ENCODE measurements around the gene DIP2A.
A peak's percentile ranks its signal among the peaks of the same experiment; 100 is the strongest.

Gene DIP2A

DNA sequence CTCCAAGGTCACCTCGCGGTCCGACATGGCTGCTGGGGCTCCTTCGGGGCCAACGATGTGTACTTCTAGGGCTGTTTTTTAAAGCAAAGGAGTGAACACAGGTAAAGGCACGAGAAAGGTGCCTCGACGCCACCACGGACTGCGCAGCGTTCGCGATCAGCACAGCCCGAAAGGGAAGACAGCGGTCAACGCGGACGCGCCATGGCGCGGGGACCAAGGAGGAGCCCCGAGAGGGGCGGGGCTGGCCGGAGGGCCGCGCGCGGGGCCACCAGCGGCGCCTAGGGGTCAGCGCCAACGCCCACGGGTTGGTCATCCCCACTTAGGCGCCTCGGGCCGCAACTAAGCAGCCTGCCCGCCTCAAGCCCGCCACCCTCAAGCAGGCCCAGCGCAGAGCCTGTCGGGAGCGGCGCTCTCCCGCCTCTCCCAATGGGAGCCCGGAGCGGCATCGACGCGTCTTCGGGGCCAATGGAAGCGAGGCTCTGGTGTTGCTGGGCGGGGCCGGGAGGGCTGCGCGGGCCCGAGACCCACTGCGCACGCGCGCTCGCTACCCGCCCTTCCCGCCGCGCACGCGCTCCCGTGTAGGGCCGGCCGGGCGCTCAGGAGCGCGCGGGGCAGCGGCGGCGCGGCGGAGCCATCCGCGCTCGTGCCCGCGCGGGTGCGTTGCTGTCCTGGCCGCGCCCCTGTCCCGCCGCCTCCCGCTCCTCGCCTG lies at the start of gene DIP2A:
Gene DIP2A (plus strand): TSS at position 577 of the 709 bp plus-strand sequence. CDS start 241 bp downstream, outside the sequence.
- Histone ChIP-seq H3K4me1 (ENCODE audit: insufficient read depth, low read length) (peaks cover 7% of the 10 kb centered on the region), H3K9ac (ENCODE audit: low read depth, low read length) (peak within 1 kb of the TSS; percentile 97), H3K36me3 (ENCODE audit: insufficient read depth, low read length) (no peaks in the 10 kb centered on the region), H3K9me3 (ENCODE audit: control insufficient read depth, insufficient read depth, low read length) (no peaks in the 10 kb centered on the region)

GRCh38 chr21:46409641-46410406 lies 48.9 kb upstream of the DIP2A start:
- no peak overlapping the region for H3K9ac ChIP-seq (ENCODE audit: low read depth, low read length)
- H3K4me1 ChIP-seq (ENCODE audit: insufficient read depth, low read length) = peaks cover 9% of the 10 kb centered on the region
- no peaks in the 10 kb centered on the region for H3K9me3 ChIP-seq (ENCODE audit: control insufficient read depth, insufficient read depth, low read length)
- H3K36me3 ChIP-seq (ENCODE audit: insufficient read depth, low read length) = 0 out of 2 replicates have a peak, but pooled peaks cover 3% of the 10 kb centered on the region

GRCh38 chr21:46410516-46410915 lies 48.2 kb upstream of the DIP2A start:
- Histone ChIP-seq H3K36me3 (ENCODE audit: insufficient read depth, low read length) (0 out of 2 replicates have a peak, but pooled peaks cover 3% of the 10 kb centered on the region), H3K4me1 (ENCODE audit: insufficient read depth, low read length) (peaks cover 9% of the 10 kb centered on the region), H3K9ac (ENCODE audit: low read depth, low read length) (no peak overlapping the region), H3K9me3 (ENCODE audit: control insufficient read depth, insufficient read depth, low read length) (no peaks in the 10 kb centered on the region)

- 0 out of 2 replicates have a peak, but pooled peaks cover 3% of the 10 kb centered on the region for H3K36me3 ChIP-seq (ENCODE audit: insufficient read depth, low read length)
Observed at GRCh38 chr21:46411236-46411635, 47.5 kb upstream of the DIP2A start.

DNA sequence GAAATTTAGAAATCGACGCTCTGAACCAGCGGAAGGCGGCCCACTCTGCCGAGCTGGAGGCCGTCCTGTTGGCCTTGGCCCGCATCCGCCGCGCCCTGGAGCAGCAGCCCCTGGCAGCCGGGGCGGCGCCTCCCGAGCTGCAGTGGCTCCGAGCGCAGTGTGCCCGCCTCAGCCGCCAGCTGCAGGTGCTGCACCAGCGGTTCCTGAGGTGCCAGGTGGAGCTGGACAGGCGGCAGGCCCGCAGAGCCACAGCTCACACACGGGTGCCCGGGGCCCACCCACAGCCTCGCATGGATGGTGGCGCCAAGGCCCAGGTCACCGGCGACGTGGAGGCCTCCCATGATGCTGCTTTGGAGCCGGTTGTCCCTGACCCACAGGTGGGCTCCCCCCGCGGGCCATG lies 47.0 kb upstream of the DIP2A start:
- Histone ChIP-seq H3K36me3 (ENCODE audit: insufficient read depth, low read length) (0 out of 2 replicates have a peak, but pooled peaks cover 3% of the 10 kb centered on the region), H3K9ac (ENCODE audit: low read depth, low read length) (no peak overlapping the region), H3K9me3 (ENCODE audit: control insufficient read depth, insufficient read depth, low read length) (no peaks in the 10 kb centered on the region), H3K4me1 (ENCODE audit: insufficient read depth, low read length) (peaks cover 9% of the 10 kb centered on the region)

More at GRCh38 chr21:46411236-46411635, 47.5 kb upstream of the DIP2A start:
- Histone ChIP-seq H3K4me1 (ENCODE audit: insufficient read depth, low read length) (peaks cover 9% of the 10 kb centered on the region), H3K9ac (ENCODE audit: low read depth, low read length) (no peak overlapping the region), H3K9me3 (ENCODE audit: control insufficient read depth, insufficient read depth, low read length) (no peaks in the 10 kb centered on the region)

DNA sequence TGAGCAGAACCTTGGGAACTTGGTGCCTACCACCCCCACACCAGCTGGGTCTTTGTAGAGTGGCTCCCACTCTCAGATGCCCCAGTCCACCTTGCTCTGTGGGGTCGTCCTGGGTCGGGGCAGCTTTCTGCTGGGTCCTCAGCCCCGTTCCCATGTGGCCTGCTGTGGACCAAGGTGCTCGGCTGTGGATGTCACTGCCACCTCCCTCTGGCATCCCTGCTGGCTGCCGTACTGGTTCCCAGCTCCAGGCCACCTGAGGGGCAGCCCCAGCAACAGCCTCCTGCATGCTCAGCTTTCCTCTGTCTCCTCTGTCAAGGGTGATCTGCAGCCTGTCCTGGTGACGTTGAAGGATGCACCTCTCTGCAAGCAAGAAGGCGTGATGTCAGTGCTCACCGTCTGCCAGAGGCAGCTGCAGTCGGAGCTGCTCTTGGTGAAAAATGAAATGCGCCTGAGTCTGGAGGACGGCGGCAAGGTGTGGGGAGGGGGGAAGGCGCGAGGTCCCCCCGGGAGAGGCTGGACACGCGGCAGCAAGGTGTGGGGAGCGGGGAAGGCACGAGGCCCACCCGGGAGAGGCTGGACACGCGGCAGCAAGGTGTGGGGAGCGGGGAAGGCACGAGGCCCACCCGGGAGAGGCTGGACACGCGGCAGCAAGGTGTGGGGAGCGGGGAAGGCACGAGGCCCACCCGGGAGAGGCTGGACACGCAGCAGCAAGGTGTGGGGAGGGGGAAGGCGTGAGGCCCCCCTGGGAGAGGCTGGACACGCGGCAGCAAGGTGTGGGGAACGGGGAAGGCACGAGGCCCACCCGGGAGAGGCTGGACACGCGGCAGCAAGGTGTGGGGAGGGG lies 45.9 kb upstream of the DIP2A start:
- Histone ChIP-seq H3K4me1 (ENCODE audit: insufficient read depth, low read length) (peaks cover 9% of the 10 kb centered on the region), H3K36me3 (ENCODE audit: insufficient read depth, low read length) (0 out of 2 replicates have a peak, but pooled peaks cover 3% of the 10 kb centered on the region), H3K9me3 (ENCODE audit: control insufficient read depth, insufficient read depth, low read length) (no peaks in the 10 kb centered on the region), H3K9ac (ENCODE audit: low read depth, low read length) (no peak overlapping the region)

- Histone ChIP-seq H3K9ac (ENCODE audit: low read depth, low read length) (no peak overlapping the region), H3K4me1 (ENCODE audit: insufficient read depth, low read length) (peaks cover 9% of the 10 kb centered on the region), H3K36me3 (ENCODE audit: insufficient read depth, low read length) (0 out of 2 replicates have a peak, but pooled peaks cover 3% of the 10 kb centered on the region), H3K9me3 (ENCODE audit: control insufficient read depth, insufficient read depth, low read length) (no peaks in the 10 kb centered on the region)
Observed at GRCh38 chr21:46413365-46413696, 45.4 kb upstream of the DIP2A start.

GRCh38 chr21:46414965-46415275 lies 43.8 kb upstream of the DIP2A start:
- H3K4me1 ChIP-seq (ENCODE audit: insufficient read depth, low read length) = peaks cover 9% of the 10 kb centered on the region
- H3K36me3 ChIP-seq (ENCODE audit: insufficient read depth, low read length) = 0 out of 2 replicates have a peak, but pooled peaks cover 3% of the 10 kb centered on the region
- no peaks in the 10 kb centered on the region for H3K9me3 ChIP-seq (ENCODE audit: control insufficient read depth, insufficient read depth, low read length)
- H3K9ac ChIP-seq (ENCODE audit: low read depth, low read length) = no peak overlapping the region

GRCh38 chr21:46416551-46416950 lies 42.1 kb upstream of the DIP2A start:
- Histone ChIP-seq H3K9ac (ENCODE audit: low read depth, low read length) (no peak overlapping the region), H3K36me3 (ENCODE audit: insufficient read depth, low read length) (0 out of 2 replicates have a peak, but pooled peaks cover 3% of the 10 kb centered on the region), H3K9me3 (ENCODE audit: control insufficient read depth, insufficient read depth, low read length) (no peaks in the 10 kb centered on the region), H3K4me1 (ENCODE audit: insufficient read depth, low read length) (no peaks in the 10 kb centered on the region)

DNA sequence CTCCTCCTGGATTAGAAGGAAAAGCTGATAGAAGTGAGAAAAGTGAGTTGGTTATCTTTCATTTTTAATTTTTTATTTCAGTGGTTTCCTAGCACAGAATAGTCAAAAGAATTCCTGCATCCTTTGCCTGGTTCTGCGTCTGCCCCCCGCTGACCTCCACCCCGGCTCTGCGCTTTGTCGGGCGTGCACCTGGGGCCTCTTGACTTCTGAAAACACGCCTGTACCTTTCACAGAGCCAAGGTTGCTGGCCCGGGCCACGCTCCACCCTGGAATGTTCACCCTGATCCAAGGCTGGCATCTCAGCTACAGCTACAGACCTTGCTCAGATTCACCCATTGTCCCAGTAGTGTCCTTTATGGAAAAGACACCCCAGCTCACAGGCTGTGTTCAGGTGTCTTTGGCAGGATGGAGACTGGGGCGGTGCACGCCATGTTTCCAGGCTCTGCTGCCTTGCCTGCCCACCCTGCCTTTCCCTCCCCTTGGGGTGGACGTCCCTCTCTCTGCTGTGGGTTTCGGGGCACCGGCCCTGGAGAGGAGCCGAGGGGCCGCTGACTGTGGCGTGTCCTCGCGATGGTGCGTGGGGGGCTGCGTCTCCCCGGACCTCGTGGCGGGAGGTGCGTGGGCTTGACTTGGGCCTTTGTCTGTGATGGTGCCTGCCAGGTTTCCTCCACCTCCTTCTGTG lies 40.3 kb upstream of the DIP2A start:
- 0 out of 2 replicates have a peak, but pooled peaks cover 2% of the 10 kb centered on the region for H3K36me3 ChIP-seq (ENCODE audit: insufficient read depth, low read length)
- H3K4me1 ChIP-seq (ENCODE audit: insufficient read depth, low read length) = peaks cover 4% of the 10 kb centered on the region; the same call in 1 of the 2 replicates
- H3K9me3 ChIP-seq (ENCODE audit: control insufficient read depth, insufficient read depth, low read length) = no peaks in the 10 kb centered on the region
- H3K9ac ChIP-seq (ENCODE audit: low read depth, low read length) = no peak overlapping the region

DNA sequence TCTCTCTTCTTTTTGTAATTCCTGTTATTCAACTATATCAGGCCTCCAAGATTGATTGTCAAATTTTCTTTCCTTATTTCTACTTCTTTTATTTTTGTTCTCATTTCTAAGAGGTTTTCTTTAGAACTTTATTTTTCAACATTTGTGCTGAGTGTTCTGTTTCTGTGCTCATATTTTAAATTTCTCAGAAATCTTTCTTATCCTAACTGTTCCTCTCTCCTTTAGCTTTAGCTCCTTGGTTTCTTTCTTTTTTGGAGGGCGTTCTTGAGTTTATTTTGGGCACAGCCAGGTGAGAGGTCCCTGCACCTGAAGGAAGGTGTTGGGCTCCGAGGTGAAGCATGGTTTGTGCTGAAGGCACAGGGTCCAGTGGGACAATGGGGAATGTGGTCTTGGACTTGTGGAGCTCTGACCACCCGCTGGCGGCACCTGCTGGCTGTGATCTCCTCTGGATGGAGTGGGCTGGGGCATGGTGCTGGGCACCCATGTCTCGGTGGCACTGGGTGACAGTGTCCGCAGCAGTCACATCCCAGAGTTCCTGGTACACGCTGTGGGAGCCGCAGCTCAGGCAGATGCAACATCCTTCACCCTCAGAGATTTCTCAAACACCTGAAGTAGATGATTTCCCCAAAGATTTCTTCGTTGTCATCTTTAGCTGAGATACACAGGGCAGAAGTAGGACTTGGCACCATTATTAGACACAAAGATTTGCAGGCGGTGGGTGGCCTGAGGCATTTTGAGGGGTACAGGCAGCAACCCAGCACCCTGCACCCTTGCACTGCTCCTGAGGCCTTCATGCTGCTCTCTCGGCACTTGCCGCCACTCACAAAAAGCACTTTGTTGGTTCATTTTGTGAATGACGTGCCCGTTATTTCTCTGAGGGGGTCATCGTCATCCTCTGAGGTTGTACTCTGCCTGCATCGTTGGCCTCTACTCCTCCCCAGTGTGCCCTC lies 38.2 kb upstream of the DIP2A start:
- Histone ChIP-seq H3K9me3 (ENCODE audit: control insufficient read depth, insufficient read depth, low read length) (no peaks in the 10 kb centered on the region), H3K36me3 (ENCODE audit: insufficient read depth, low read length) (no peaks in the 10 kb centered on the region), H3K4me1 (ENCODE audit: insufficient read depth, low read length) (peaks cover 4% of the 10 kb centered on the region; the same call in 1 of the 2 replicates), H3K9ac (ENCODE audit: low read depth, low read length) (no peak overlapping the region)

- Histone ChIP-seq H3K9me3 (ENCODE audit: control insufficient read depth, insufficient read depth, low read length) (no peaks in the 10 kb centered on the region), H3K4me1 (ENCODE audit: insufficient read depth, low read length) (peaks cover 4% of the 10 kb centered on the region; the same call in 1 of the 2 replicates), H3K9ac (ENCODE audit: low read depth, low read length) (no peak overlapping the region), H3K36me3 (ENCODE audit: insufficient read depth, low read length) (no peaks in the 10 kb centered on the region)
Observed at GRCh38 chr21:46421191-46421750, 37.4 kb upstream of the DIP2A start.
